ENCODE measurements around the gene RRM1.
"Not testable (repeated sequence)": the region's sequence is repeated elsewhere in the genome, so short reads cannot be mapped to it uniquely, and the experiment has no call there.

The RRM1 gene

DNA sequence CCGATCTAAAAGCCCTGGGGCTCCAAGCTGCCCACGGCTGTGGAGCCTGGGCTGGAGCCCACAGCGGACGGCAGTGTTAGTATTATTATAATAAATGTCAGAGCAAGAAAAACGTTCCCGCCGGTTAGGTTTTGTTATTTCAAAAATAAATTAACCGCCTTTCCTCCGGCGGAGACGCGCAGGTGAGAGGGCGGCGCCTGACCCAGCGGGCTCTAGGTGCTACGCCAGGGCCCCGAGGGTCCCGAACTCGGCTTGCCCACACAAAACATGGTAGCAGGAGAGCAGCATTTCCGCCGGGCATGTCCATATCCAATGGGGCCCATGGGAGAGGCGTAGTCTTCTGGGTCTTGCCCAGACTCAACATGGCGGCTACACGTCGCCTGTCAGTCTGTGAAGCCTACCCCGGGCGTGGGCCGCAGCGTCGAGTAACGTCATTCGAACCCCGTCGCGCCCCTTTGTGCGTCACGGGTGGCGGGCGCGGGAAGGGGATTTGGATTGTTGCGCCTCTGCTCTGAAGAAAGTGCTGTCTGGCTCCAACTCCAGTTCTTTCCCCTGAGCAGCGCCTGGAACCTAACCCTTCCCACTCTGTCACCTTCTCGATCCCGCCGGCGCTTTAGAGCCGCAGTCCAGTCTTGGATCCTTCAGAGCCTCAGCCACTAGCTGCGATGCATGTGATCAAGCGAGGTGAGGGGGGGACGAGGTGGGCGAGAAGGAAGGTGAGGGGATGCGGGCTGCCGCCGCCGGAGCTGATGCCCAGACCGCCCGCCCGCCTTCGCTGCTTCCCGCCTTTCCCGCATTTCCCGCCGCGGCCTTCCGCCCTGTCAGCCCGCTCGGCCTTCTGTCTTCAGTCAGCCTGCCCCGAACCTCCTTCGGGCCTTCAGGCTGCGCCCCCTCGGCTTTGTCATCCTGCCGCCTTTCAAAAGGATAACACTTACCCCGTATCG is at the start of gene RRM1:
Gene RRM1, plus strand, starts transcription at position 452 of the 944 bp plus-strand sequence. Its CDS starts 214 bp downstream, at position 666.
- DNase-seq (ENCODE audit: low read depth): peak; percentile 97

DNA sequence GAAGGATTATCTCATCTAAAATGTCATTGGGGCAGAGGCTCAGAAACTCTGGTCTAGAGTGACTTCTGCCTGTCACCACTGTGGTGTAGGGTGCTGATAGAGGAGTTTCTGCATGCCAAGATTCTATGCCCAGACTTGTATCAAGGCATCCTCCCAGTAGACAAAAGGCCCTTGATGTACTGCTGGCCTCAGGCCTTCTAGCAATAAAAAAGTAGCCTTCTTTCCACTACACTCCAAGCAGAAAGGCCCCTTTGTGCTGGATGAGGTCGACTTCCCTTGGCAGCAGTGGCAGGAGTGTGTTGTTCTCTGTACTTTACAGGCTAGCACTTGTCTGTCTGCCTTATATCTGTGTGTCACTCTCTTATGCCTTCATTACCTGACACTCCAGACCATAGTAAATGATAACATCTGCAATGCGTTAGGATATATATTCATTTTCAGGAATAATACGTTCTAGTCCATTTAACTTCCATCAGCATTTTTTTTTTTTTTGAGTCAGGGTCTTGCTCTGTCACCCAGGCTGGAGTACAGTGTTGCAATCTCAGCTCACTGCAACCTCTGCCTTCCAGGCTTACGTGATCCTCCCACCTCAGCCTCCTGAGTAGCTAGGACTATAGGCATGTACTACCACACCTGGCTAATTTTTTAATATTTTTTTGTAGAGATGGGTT is 49.5 kb upstream of the RRM1 start:
- DNase-seq (ENCODE audit: low read depth): no peak

DNA sequence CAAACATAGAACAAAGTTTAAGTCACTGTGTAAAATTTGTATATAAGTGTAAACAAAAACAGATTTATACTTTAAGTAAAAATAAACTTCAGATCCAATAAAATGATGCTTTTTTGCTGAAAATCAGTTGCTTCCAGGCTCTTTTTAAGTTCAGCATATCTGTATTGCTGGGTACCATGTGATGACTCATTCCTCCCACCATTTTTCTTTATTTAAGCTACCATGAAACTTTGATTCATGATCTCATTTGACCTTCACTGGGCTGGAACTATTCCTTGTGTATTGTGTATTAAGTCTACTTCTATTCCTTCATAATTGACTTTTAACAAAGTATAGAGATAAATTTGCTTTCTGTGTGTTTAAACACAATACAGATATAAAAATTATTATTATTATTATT is 46.3 kb upstream of the RRM1 start:
- peak; percentile 71 for DNase-seq (ENCODE audit: low read depth)

DNA sequence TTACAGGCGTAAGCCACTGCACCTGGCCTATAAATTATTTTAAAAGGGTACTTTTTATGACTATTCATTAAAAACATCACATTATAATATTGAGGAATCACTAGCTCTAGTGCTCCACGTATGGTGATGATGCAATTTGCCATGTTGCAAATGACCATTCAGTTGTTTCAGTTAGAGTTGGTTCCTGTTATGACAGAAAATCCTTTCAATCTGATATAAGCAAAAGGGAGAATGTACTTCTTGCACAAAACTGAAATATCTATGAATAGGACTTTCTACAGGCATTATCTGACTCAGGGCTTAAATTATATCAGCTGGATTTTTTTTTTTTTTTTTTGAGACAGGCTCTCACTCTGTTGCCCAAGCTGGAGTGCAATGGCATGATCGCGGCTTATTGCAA is 45.6 kb upstream of the RRM1 start:
- DNase-seq (ENCODE audit: low read depth): no peak

DNA sequence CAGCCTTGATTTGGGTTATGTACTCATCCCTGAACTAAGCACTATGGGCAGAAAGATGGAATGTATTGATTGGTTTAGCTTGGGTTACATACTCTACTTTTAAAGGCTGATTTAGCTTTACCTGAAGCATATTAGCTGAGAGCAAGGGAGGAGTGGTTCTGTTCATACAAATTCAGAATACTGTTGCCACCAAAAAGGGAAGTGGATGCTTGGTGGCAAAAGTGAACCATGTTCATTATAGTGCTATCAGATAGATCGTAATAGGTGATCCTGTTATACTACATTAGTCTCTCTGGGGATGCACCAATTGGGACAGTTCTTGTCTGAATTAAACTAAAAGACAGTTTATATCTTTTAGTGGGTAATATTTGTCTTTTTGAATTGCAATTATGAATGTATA is 44.5 kb upstream of the RRM1 start:
- no peak for DNase-seq (ENCODE audit: low read depth)

DNA sequence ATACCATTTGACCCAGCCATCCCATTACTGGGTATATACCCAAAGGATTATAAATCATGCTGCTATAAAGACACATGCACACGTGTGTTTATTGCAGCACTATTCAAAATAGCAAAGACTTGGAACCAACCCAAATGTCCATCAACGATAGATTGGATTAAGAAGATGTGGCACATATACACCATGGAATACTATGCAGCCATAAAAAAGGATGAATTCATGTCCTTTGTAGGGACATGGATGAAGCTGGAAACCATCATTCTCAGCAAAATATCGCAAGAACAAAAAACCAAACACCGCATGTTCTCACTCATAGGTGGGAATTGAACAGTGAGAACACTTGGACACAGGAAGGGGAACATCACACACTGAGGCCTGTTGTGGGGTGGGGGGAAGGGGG is 41.4 kb upstream of the RRM1 start:
- DNase-seq (ENCODE audit: low read depth): not testable (repeated sequence)

DNA sequence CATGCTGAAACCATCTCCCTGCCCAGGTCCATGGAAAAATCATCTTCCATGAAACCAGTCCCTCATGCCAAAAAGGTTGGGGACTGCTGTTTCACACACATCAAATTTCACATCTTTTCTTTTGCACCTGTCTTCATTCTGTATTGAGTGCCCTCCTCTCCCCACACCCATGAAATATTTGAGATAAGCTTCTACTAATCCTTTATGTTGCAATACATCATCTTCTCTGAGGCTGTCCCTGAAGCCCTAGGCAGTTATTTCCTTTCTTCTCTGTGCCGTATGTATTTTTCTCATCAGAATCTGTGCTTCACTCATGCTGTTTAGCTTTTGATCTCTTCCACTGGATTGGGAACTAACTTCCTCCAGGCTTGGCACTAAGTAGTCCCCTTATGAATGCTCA is 40.0 kb upstream of the RRM1 start:
- peak; percentile 33 for DNase-seq (ENCODE audit: low read depth)

DNA sequence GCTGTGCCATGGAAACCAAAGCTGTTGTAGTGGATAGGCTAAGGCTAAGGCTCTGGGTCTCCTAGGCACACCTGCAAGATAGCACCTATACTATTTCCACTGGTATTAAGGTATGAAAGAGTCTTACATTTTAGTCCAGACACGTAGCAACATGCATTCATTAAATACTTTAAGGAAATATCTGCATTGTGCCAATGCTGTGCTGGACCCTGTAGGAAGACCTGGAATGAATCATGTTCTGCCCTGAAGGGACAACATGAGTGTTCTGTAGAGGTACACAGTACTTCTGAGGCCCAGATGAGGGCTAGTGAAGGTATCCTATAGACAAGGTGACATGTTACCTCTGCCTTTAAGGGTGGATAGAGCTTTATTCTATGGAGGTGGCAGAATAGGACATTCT is 35.2 kb upstream of the RRM1 start:
- DNase-seq (ENCODE audit: low read depth): no peak

DNA sequence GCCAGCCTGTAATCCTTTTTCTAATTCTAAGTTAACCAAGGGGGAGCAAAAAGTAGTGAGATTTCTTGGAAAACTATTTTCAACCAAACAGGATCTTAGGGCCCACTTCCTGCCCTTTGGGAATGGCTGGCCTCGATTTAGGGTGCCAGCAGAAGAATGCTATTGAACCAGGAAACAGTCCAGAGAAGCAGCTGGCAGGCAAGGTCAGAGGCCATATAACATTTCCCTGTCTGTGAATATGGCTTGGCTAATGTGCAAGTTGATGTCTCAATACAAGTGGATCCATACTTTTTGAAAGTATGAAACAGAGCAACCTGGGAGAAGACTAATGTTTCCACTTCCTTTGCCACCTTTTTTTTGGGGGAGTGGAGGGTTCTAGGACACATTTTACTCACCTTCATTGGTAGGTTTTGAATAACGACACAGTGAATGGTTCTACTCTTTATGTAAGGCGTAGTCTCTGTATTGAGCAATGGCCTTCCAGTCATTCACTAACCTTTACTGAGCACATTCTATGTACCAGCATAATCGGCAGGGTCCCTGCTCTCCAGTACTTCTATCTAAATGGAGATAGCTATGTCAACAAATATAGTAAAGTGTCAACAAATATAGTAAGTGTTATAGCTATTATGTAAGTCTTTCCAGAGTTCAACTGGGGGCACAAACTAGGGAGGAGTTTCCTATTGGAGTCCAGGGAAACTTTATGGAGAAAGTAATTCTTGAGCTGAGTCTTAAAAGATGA is 34.2 kb upstream of the RRM1 start:
- DNase-seq (ENCODE audit: low read depth): no peak

DNA sequence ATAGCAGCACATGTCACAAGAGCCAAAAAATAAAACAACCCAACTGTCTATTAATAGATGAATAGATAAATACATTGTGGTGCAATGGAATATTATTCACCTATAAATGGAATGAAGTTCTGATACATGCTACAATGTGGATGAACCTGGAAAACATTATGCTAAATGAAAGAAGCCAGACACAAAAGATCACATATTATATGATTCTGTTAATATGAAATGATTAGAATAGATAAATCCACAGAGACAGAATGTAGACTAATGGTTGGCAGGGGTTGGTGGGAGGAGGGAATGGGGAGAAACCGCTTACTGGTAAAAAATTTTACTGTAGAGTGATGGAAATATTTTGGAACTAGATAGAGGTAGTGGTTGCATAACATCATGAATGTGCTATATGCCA is 32.9 kb upstream of the RRM1 start:
- no peak for DNase-seq (ENCODE audit: low read depth)

DNA sequence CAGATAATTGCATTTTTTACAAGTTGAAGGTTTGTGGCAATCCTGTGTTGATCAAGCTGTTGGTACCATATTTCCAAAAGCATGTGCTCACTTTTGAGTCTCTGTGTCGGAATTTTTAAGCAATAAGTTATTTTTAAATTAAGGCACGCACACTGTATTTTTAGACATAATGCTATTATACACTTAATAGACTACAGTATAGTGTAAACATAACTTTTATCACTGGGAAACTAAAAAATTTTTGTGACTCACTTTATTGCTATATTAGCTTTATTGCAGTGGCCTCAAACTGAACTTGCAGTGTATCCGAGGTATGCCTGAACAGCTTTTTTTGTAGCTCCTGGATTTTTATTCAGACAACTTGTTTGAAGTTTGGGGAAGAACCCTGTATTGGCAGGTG is 31.3 kb upstream of the RRM1 start:
- DNase-seq (ENCODE audit: low read depth): peak; percentile 38

DNA sequence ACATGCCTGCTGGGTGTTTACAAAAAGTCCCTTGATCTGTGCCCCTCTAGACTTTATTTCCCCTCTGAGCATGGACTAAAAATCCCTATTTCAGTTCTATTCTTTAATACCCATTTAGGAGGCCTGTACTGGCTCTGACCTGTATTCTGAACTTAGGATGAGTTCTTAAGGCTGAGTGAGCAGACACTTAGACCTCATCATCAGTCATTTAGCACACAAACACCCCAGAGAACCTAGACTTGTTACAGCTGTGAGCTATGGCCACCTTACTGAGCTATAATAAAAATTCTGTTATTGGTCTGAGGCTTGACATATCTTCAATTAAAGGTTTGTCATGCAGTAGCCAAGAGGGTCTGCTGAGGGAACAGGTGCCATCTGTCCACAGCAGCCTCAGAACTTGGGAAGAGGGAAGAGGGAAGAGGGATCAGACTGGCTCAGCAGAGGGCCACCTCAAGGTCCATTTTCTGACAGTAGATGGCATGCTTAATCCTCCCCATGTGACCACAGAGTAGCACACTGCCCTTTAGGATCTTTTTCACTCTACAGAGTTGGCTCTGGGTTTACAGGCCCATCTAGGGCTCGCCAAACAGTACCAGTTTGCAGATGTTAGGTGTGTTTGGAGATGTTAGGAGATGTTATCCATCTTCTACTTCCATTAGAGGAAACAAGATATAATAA is 30.2 kb upstream of the RRM1 start:
- no peak for DNase-seq (ENCODE audit: low read depth)

DNA sequence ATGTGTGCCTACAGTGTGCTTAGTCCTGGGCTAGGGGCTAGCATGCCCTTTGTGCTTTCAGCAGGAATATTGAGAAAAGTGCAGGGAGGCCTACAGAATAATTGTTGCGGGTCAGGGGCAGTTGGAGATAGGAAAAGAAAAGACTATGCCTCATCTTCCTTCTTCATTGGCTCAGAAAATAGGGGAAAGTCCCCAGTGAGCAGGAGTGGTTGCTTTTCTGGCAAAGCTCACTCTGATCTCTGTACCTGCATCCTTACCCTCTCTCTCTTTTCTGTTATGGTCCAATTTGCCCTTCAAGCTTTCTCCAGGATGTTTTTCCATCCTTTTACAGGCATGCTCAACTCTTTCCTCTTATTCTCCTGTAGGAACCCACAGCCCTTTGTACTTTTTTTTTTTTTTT is 29.5 kb upstream of the RRM1 start:
- no peak for DNase-seq (ENCODE audit: low read depth)

DNA sequence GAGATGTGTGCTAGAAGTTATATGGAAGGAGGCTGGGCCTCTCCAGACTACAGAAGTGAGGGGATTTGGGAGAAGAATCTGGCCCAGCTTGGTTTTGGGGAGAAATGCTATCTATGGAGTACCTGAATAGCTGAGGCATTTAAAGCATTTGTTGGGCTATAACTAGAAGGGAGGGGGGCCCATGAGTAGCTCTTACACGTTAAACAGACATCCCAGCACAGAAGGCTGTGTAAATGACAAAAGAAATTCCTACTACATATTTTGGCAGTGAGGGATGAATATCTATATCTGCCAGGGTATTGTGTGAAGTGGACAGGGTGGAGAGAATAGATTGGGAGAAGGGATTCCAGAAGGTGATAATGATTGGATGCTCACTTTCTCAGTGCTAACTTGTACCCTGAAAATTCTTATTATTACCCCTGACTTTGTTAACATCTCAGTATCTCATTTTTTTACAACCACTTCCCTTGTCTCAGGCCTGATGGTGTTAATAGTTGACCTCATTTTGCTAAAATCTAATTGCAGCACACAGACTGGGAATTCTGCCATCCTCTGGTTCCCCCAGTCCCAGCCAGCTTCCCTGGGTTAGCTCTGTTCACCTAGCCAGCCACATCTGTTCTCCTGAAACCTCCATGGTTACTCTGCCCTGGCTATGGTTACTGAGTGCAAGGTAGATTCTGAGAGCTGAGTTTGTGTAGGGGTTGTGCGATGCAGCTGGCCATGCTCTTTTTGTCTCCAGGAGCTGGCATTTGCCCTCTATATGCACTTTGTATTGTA is 28.8 kb upstream of the RRM1 start:
- no peak for DNase-seq (ENCODE audit: low read depth)

DNA sequence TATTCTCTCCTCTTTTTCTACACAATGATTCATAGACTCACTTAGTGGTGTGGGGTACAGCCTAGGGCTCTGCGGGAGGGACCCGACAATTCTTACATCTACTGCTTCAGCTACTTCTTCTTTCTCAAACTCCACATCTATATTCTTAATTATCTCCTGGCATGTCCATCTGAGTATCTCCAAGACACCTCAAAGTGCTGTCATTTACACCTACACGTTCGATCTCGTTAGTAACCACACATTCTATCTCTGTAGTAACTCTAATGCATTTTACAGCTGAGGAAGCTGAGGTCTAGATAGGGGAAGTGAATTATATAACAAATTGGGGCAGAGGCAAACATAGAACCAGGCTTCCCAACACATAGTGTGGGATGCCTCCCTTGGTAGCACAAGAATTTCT is 27.7 kb upstream of the RRM1 start:
- no peak for DNase-seq (ENCODE audit: low read depth)

DNA sequence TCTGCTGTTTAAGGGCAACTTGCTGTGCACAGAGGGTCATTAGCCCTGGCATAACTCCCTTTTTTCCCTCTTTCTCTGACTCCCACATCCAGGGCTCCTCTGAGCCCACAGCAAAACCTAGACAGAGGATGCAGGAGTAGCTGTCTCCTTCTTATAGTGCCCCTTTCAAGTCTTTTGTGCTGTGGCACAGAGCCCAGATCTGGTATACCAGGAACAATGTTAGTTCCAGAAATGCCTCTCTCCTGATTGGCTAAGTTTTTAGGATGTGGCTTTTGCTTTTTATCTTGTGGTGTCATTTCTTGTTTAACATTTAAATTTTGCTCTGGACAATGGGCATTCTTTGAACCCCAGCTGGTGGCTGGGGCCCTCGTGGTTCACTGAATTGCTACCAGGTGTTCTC is 25.6 kb upstream of the RRM1 start:
- no peak for DNase-seq (ENCODE audit: low read depth)

DNA sequence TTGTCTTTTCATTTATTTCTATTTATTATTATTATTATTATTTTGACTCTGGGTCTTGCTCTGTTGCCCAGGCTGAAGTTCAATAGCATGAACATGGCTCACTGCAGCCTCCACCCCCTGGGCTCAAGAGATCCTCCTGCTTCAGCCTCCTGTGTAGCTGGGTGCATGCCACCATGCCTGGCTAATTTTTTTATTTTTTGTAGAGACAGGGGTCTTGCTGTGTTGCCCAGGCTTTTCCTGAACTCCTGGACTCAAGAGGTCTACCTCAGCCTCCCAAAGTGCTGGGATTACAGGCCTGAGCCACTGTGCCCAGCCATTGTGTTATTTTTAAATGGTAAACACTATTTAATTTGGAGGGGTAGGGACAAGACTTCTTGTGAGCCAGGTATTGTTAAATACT is 23.3 kb upstream of the RRM1 start:
- no peak for DNase-seq (ENCODE audit: low read depth)

DNA sequence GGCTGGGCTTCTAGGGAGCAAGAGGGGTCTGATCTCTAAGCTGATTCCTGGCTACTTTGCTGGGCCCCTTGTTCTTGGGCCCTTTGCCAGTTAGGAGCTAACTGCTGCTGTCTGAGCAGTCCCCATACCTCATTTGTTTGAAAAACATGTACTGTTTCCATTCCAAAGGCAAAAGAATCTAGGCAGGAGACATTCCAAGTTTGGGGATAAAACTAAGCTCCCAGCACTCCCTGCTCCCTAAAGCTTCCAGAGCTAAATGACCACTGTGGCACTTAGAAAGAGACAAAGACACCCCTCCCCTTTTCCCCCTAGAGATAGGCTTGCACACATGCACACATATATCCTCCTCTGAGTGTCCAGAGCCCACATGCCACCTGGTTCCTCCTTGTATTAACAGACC is 22.7 kb upstream of the RRM1 start:
- DNase-seq (ENCODE audit: low read depth): no peak

DNA sequence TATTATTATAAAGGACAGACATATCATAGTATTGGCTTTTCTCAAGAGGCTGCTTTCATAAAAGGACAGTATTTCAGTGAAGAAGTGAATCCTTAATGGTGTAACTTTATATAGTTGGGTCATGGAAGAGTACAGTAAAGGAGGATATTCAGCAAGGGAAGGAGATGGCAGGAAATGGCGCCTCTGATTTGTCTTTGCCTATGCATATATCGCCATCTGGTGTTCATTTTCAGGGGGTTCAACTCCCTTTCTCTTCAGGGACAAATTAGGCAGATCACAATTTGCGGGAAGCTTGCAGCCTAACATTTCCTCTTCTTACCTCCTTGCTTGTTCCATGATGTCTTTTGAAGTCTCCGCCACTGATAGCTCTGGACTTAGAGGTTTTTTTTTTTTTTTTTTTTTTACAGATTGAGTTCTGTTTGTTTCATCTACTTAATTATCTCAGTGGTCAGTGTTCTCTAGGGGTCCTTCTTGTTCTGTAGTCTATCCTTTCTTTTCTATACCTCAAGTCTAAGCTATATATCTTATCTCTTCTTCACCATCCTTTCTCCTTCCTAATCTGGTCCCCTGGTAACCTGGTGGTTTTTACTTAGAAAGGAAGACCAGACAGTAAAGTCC is 21.8 kb upstream of the RRM1 start:
- DNase-seq (ENCODE audit: low read depth): peak; percentile 76

DNA sequence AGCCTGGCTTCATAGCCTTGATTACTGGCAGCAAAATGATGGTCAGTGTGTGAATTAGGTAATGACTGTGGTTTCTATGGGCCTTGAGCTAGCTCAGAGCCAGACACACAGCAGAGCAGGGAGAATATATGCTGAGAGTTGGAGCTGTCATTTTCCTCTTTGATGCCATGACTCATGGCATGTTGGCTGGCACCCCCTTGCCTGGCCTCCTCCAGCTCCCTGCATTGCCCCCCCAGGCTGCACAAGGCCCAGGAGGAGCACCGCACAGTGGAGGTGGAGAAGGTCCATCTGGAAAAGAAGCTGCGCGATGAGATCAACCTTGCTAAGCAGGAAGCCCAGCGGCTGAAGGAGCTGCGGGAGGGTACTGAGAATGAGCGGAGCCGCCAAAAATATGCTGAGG is 20.3 kb upstream of the RRM1 start:
- peak; percentile 34 for DNase-seq (ENCODE audit: low read depth)

DNA sequence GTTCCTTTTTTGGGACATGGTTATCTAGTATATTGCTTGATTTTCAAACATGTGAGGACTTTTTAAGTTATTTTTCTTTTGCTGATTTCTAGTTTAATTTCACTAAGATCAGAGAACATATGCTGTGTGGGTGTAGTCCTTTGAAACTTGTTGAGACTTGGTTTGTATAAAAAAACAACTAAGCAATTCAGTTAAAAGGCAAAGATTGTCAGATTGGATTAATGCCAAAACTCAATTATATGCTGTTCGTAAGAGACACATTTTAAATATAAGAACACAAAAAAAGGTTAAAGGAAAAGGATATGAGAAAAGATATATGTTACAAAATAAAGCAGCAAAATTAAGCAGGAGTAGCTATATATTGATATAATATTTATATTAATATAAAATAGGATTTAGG is 17.8 kb upstream of the RRM1 start:
- DNase-seq (ENCODE audit: low read depth): no peak
